Measurements from ENCODE around the gene PLPP6.

- no peak for TF ChIP-seq CTCF (IDR thresholded peaks at IDR 0.05; ENCODE audit: poor library complexity, severe bottlenecking)
- TF ChIP-seq POLR2AphosphoS5 (IDR thresholded peaks at IDR 0.05), result no peak
- no peak for TF ChIP-seq REST (IDR thresholded peaks at IDR 0.05; ENCODE audit: borderline replicate concordance)
- no peak for TF ChIP-seq EP300 (conservative IDR thresholded peaks at IDR 0.05; ENCODE audit: poor library complexity, severe bottlenecking)
- no peak for TF ChIP-seq TAF1 (IDR thresholded peaks at IDR 0.05; ENCODE audit: low read depth)
- TF ChIP-seq RAD21 (conservative IDR thresholded peaks at IDR 0.05), result no peak
- no peak for TF ChIP-seq EZH2 (IDR thresholded peaks at IDR 0.05; ENCODE audit: borderline replicate concordance, insufficient read depth, low read length, poor library complexity, severe bottlenecking)
Observed at GRCh38 chr9:4671737-4672136, 9.6 kb downstream of the PLPP6 start.
